ENCODE data around the gene UBL5. TPM values are rescaled to one million over a fixed set of nuclear protein-coding genes. Genes with fewer than 3 reads are reported as not detected.
A peak's percentile ranks its signal among the peaks of the same experiment; 100 is the strongest.
"Not testable (repeated sequence)": the region's sequence is repeated elsewhere in the genome, so short reads cannot be mapped to it uniquely, and the experiment has no call there.

UBL5 gene
- total and polyA plus RNA-seq, 8 donors, result 220 to 301 (median 243) TPM

GRCh38 chr19:9785367-9786331, 42.1 kb upstream of the UBL5 start:
- Histone ChIP-seq H3K9me3 (no peaks in the 10 kb centered on the region), H3K27ac (peak overlapping the region; percentile 88 to 95), H3K4me1 (peaks cover 7 to 21% of the 10 kb centered on the region in 2 donors), H3K4me3 (peak overlapping the region; percentile 43 to 63), H3K36me3 (no peaks in the 10 kb centered on the region), H3K27me3 (no peaks in the 10 kb centered on the region)
- peak; percentile 93 for ATAC-seq
- TF ChIP-seq CTCF (IDR thresholded peaks at IDR 0.05), result no peak
- peak; percentile 97 to 99 (median 98) for DNase-seq
- intact Hi-C loops (cut with DNase I), result no loop called here

GRCh38 chr19:9786342-9786741, 41.4 kb upstream of the UBL5 start:
- no peaks in the 10 kb centered on the region for H3K9me3 ChIP-seq
- TF ChIP-seq CTCF (IDR thresholded peaks at IDR 0.05), result no peak
- H3K27ac ChIP-seq, result peak overlapping the region; percentile 88 to 95
- H3K4me1 ChIP-seq, result peaks cover 7 to 21% of the 10 kb centered on the region in 2 donors
- H3K27me3 ChIP-seq, result no peaks in the 10 kb centered on the region
- DNase-seq, result peak in 1 of 4 donors; percentile 47
- no peaks in the 10 kb centered on the region for H3K36me3 ChIP-seq
- intact Hi-C loops (cut with DNase I), result no loop called here
- ATAC-seq, result no peak
- H3K4me3 ChIP-seq, result peak overlapping the region; percentile 43 to 63

- peak overlapping the region; percentile 88 to 95 for H3K27ac ChIP-seq
- no peak for ATAC-seq
- no peaks in the 10 kb centered on the region for H3K9me3 ChIP-seq
- H3K36me3 ChIP-seq, result no peaks in the 10 kb centered on the region
- intact Hi-C loops (cut with DNase I), result no loop called here
- H3K27me3 ChIP-seq, result no peaks in the 10 kb centered on the region
- H3K4me3 ChIP-seq, result peak overlapping the region in 1 of 2 donors; percentile 63
- no peak for DNase-seq
- peaks cover 7 to 21% of the 10 kb centered on the region in 2 donors for H3K4me1 ChIP-seq
- no peak for TF ChIP-seq CTCF (IDR thresholded peaks at IDR 0.05)
Observed at GRCh38 chr19:9786819-9787218, 40.9 kb upstream of the UBL5 start.

- H3K36me3 ChIP-seq; H3K27ac ChIP-seq; H3K9me3 ChIP-seq; ATAC-seq; H3K4me3 ChIP-seq; DNase-seq; H3K27me3 ChIP-seq; intact Hi-C loops (cut with DNase I): not testable (repeated sequence)
- H3K4me1 ChIP-seq, result peaks cover 7 to 21% of the 10 kb centered on the region in 2 donors
Observed at GRCh38 chr19:9788604-9789003, 39.1 kb upstream of the UBL5 start.

GRCh38 chr19:9789066-9789465, 38.7 kb upstream of the UBL5 start:
- H3K27ac ChIP-seq, result no peak overlapping the region

GRCh38 chr19:9789579-9789978, 38.1 kb upstream of the UBL5 start:
- intact Hi-C loops (cut with DNase I); ATAC-seq; H3K27me3 ChIP-seq; H3K36me3 ChIP-seq; H3K4me3 ChIP-seq; H3K9me3 ChIP-seq: not testable (repeated sequence)
- peaks cover 4 to 15% of the 10 kb centered on the region in 2 donors for H3K4me1 ChIP-seq
- peak overlapping the region in 1 of 2 donors; percentile 30 for H3K27ac ChIP-seq
- DNase-seq, result peak in 1 of 4 donors; percentile 33

More at GRCh38 chr19:9789066-9789465, 38.7 kb upstream of the UBL5 start:
- DNase-seq, result no peak
- Histone ChIP-seq H3K4me3 (no peak overlapping the region), H3K27me3 (no peaks in the 10 kb centered on the region), H3K9me3 (no peaks in the 10 kb centered on the region), H3K36me3 (no peaks in the 10 kb centered on the region), H3K4me1 (peaks cover 7 to 20% of the 10 kb centered on the region in 2 donors)
- no peak for TF ChIP-seq CTCF (IDR thresholded peaks at IDR 0.05)
- ATAC-seq, result no peak
- intact Hi-C loops (cut with DNase I), result no loop called here

- intact Hi-C loops (cut with DNase I), result loop anchor here in 1 of 2 donors (5.0 to 10.0 kb wide), 2 partner anchors 169 to 476 kb away; partner anchors contain the start of gene ZNF561
- not testable (repeated sequence) for DNase-seq, H3K36me3 ChIP-seq, H3K9me3 ChIP-seq, ATAC-seq, H3K27me3 ChIP-seq
- H3K4me3 ChIP-seq, result peak overlapping the region in 1 of 2 donors; percentile 67
- peak overlapping the region; percentile 65 to 66 for H3K27ac ChIP-seq
- H3K4me1 ChIP-seq, result peaks cover 0 to 11% of the 10 kb centered on the region in 2 donors
Observed at GRCh38 chr19:9791073-9791367, 36.7 kb upstream of the UBL5 start.
